DMS53 treated with DMSO at 0.1 percent for 48 hours (cell line): Measurements from ENCODE around the gene EEF1AKMT4.

Source experiments
- DNase-seq: peaks from one replicate; lab custom pipeline; 2025; ENCODE audit not compliant: unreplicated experiment; lab: John Stamatoyannopoulos, UW

The EEF1AKMT4 gene

GRCh38 chr3:184298759-184299487, 49.5 kb downstream of the EEF1AKMT4 start, which contains the start of gene PSMD2:
TSS of gene PSMD2 (plus strand) at chr3:184299241. CDS start at chr3:184299267, 26 bp downstream.
- DNase-seq: peak; percentile 77

- no peak for DNase-seq
Measured at GRCh38 chr3:184299488-184300377, 50.3 kb downstream of the EEF1AKMT4 start.

GRCh38 chr3:184300378-184300720, 50.9 kb downstream of the EEF1AKMT4 start:
- DNase-seq: no peak

GRCh38 chr3:184305577-184305976, 56.1 kb downstream of the EEF1AKMT4 start:
- DNase-seq: peak; percentile 7

- no peak for DNase-seq
Measured at GRCh38 chr3:184306341-184306972, 57.0 kb downstream of the EEF1AKMT4 start.

- no peak for DNase-seq
Measured at GRCh38 chr3:184307915-184308314, 58.4 kb downstream of the EEF1AKMT4 start.
